A549 treated with dexamethasone at 1 μM for 4 hours (cell line): ENCODE results near the gene AQP11. TPM values are rescaled to one million over a fixed set of nuclear protein-coding genes. Genes with fewer than 3 reads are reported as not detected.

Experiments used
- total RNA-seq: library from RNA; stranded (reverse); fragments of 200-300 nt; extraction: Qiagen RNA extraction; gene quantifications from 5 replicates; pipeline ENCODE4 v1.2.3, GENCODE V29; 2022

Gene AQP11
- total RNA-seq: 0.89 to 1.3 TPM (median 1.2 TPM) in 5 replicates

DNA sequence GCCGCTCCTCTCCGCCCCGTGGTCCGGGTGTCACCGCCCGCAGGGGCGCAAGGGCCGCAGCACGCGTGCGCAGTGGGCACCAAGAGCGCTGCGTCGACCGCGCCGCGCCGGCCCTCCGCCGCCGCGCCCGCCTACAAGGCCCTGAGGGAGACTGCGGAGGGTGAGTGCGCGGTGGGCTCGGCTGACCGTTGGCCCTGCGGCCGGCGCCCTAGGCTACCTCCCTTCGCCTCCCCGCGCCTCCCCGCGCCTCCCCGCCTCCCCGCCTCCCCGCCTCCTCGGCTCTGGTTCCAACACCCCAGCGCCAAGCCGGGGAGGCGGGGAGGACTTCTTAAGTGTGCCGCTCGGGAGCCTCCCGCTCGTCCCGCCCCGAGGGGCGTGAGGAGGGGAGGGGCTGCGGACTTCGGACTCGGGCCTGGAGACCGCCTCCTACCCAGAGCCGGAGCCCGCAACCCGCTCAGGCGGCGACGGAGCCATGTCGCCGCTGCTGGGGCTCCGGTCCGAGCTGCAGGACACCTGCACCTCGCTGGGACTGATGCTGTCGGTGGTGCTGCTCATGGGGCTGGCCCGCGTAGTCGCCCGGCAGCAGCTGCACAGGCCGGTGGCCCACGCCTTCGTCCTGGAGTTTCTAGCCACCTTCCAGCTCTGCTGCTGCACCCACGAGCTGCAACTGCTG lies at the start of gene AQP11:
Gene AQP11, plus strand, starts transcription at position 433 of the 673 bp plus-strand sequence. Its CDS starts 40 bp downstream, at position 473.

GRCh38 chr11:77637345-77638165 lies 47.8 kb downstream of the AQP11 start, which contains the start of gene CLNS1A:
TSS of gene CLNS1A (minus strand) at chr11:77637794. CDS start at chr11:77637714, 80 bp downstream.

Other genes with a start within 250 kb of the AQP11 start
- 18.4 to 21.1 TPM (median 20.3 TPM) in 5 replicates for gene PAK1, start 115.9 kb upstream of the AQP11 start, total RNA-seq
- gene CLNS1A, start 47.8 kb downstream of the AQP11 start, total RNA-seq: 145 to 186 TPM (median 153 TPM) in 5 replicates
- gene RSF1, start 230.8 kb downstream of the AQP11 start, total RNA-seq: 13.4 to 21.7 TPM (median 16.7 TPM) in 5 replicates
- 23.8 to 39.4 TPM (median 26.0 TPM) in 5 replicates for gene AAMDC, start 231.2 kb downstream of the AQP11 start, total RNA-seq